Neutrophil (primary cell): ENCODE measurements around the gene TMEM255B.
"Not testable (repeated sequence)": the region's sequence is repeated elsewhere in the genome, so short reads cannot be mapped to it uniquely, and the experiment has no call there.

Source experiments
- H3K27ac ChIP-seq: fragments of 200-600 bp; sonication (generic); 2 replicates; pipeline ENCODE4 v1.5.1; 2016; ENCODE audit warnings: mild to moderate bottlenecking, moderate library complexity
- H3K27me3 ChIP-seq: fragments of 200-600 bp; sonication (generic); 2 replicates; pipeline ENCODE4 v1.6.0; 2016; ENCODE audit warnings: mild to moderate bottlenecking
- H3K36me3 ChIP-seq: fragments of 200-600 bp; sonication (generic); 2 replicates; pipeline ENCODE4 v1.5.1; 2017
- H3K4me1 ChIP-seq, 2 experiments: fragments of 200-600 bp in 1 of 2; sonication (generic) in 1 of 2; 1 replicate in 1 of 2; 2 replicates in 1 of 2; pipeline versions ENCODE4 v1.5.1 to v1.6.1; 2013 to 2016; ENCODE audit warnings: low read depth in 1 of 2, low read length in 1 of 2, mild to moderate bottlenecking in 1 of 2, moderate library complexity in 1 of 2; ENCODE audit not compliant: control insufficient read depth in 1 of 2, insufficient read depth in 1 of 2
- H3K4me3 ChIP-seq, 2 experiments: fragments of 200-600 bp in 1 of 2; sonication (generic) in 1 of 2; 1 replicate in 1 of 2; 2 replicates in 1 of 2; pipeline ENCODE4 v1.5.1; 2013 to 2016; ENCODE audit warnings: low read depth in 1 of 2, low read length in 1 of 2, mild to moderate bottlenecking in 1 of 2, moderate library complexity in 1 of 2
- H3K9me3 ChIP-seq: fragments of 200-600 bp; sonication (generic); 2 replicates; pipeline ENCODE4 v1.5.1; 2016
- CTCF ChIP-seq: fragments of 200-600 bp; sonication (generic); IDR thresholded peaks from 2 replicates; pipeline ENCODE4 v1.5.1; 2016; ENCODE audit warnings: antibody characterized with exemption

TMEM255B gene

GRCh38 chr13:113742445-113743120, 16.4 kb upstream of the TMEM255B start:
- Histone ChIP-seq H3K9me3 (no peaks in the 10 kb centered on the region), H3K36me3 (no peaks in the 10 kb centered on the region), H3K27ac (no peak overlapping the region), H3K4me3 (peak overlapping the region in 1 of 2 experiments; percentile 28), H3K4me1 (peaks cover 26 to 29% of the 10 kb centered on the region in 2 experiments), H3K27me3 (peaks cover 3% of the 10 kb centered on the region)
- no peak for TF ChIP-seq CTCF

GRCh38 chr13:113743366-113744195, 15.4 kb upstream of the TMEM255B start:
- H3K36me3 ChIP-seq: no peaks in the 10 kb centered on the region
- no peak overlapping the region for H3K27ac ChIP-seq
- H3K9me3 ChIP-seq: no peaks in the 10 kb centered on the region
- H3K4me1 ChIP-seq: peaks cover 23 to 28% of the 10 kb centered on the region in 2 experiments
- H3K27me3 ChIP-seq: peaks cover 3% of the 10 kb centered on the region
- no peak overlapping the region for H3K4me3 ChIP-seq
- no peak for TF ChIP-seq CTCF

GRCh38 chr13:113744197-113745000, 14.6 kb upstream of the TMEM255B start:
- H3K27ac ChIP-seq: no peak overlapping the region
- H3K4me1 ChIP-seq: peaks cover 23 to 28% of the 10 kb centered on the region in 2 experiments
- no peak overlapping the region for H3K4me3 ChIP-seq
- no peaks in the 10 kb centered on the region for H3K9me3 ChIP-seq
- TF ChIP-seq CTCF: no peak
- no peaks in the 10 kb centered on the region for H3K36me3 ChIP-seq
- peaks cover 3% of the 10 kb centered on the region for H3K27me3 ChIP-seq

- Histone ChIP-seq H3K27me3 (peaks cover 3% of the 10 kb centered on the region), H3K9me3 (no peaks in the 10 kb centered on the region), H3K27ac (no peak overlapping the region)
Measured at GRCh38 chr13:113745059-113745458, 14.0 kb upstream of the TMEM255B start.

GRCh38 chr13:113745500-113746142, 13.4 kb upstream of the TMEM255B start:
- H3K27ac ChIP-seq, H3K36me3 ChIP-seq, H3K4me3 ChIP-seq, H3K9me3 ChIP-seq, H3K27me3 ChIP-seq: not testable (repeated sequence)
- H3K4me1 ChIP-seq: peaks cover 23 to 27% of the 10 kb centered on the region in 2 experiments

More at GRCh38 chr13:113745059-113745458, 14.0 kb upstream of the TMEM255B start:
- no peak for TF ChIP-seq CTCF
- Histone ChIP-seq H3K4me1 (peaks cover 23 to 28% of the 10 kb centered on the region in 2 experiments), H3K4me3 (no peak overlapping the region), H3K36me3 (no peaks in the 10 kb centered on the region)
